SKM-1 (cell line): ENCODE measurements around the gene ADAMTS17.

ENCODE experiments used
- DNase-seq: peaks from one replicate; lab custom pipeline; 2025; ENCODE audit not compliant: unreplicated experiment; lab: John Stamatoyannopoulos, UW

The ADAMTS17 gene

DNA sequence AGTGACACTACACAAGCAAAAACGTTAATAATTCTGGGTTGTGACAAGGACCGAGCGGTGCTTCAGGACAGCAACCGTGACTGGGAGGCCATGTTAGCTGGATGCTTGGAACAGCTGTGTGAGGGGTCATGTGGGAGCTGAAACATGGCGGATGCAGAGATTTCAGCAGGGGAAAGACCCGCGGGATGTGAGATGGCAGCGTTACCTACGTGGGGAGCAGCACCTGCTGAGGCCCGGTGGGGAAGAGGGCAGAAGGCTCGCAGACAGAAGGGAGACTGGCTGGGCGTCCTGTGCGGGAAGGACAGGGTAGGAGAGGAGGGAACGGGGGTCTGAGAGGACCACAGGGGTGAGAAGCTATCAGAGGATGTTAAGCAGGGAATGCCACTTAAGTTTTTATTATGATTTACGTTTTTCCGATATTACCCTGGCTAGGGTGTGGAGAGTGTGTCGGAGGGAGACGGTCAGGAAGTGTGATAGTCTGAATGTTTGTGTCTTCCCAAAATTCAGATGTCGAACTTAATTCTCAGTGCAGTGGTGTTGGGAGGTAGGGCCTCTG lies 379.7 kb downstream of the ADAMTS17 start:
- no peak for DNase-seq

DNA sequence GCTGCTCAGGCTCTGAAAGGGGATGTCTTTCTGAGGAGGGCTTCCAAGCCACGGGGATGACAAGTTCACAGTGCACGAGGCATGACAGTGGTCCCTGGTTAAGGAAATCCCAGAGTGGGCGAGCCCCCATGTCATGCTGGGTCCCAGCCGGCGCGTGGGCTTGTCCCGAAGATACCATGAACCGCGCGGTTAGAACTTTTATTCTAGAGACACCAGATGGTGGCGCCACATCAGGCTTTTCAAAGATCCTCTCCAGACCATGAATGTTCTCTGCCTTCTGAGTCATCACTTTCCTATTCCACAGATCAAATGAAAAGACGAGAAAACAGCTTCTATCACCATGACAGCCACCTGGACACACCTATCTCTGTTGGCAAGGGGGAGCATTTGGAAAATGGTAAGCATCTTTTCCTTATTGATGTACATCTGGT lies 380.7 kb downstream of the ADAMTS17 start:
- DNase-seq = no peak

DNA sequence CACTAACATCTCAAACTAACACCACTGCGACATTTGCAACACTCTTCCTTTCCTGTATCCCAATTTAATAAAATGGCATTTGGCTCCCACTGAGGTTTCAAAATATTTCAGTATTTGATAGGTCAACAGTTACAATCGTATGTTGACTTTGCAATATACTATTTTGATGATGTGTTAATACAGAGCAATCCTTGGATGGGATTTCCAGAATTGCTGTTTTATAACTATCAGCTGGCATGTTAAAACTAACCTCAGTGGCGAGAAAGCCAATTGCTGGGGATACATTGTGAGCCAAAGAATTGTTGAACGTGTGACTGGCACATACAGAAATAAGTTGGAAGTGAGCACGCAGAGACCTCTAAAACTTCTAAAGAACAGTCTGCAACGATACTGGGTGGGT lies 382.4 kb downstream of the ADAMTS17 start:
- DNase-seq = no peak

DNA sequence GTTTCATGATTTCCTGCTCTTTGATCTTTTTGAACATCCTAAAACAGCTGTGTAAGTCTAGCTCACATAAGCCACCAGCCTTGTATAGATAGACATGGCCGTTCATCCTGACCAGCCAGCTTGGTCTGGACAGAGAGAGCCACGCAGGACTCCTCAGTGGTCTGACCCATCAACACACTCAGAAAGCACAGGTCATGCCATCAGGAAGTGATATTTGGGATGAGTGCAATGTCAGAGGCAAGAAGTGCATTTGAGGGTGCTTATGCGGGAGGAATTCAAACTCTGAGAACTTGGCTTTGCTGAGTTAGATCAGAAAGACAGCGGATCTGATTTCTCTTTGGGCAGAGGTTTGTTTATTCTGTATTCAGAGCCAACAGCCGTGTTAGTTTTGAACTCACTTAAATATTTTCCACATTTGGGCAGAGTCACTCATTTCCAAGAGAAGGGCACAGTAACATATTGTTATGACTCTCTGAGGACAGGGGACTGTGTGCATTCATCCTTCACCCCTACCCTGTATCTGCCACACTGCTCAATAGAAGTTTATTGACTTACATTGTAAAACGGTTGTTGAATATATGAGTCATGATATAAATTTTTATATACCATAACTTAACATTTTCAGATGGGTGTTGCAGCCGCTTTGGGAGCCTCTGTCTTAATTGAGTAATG lies 383.2 kb downstream of the ADAMTS17 start:
- DNase-seq = no peak

DNA sequence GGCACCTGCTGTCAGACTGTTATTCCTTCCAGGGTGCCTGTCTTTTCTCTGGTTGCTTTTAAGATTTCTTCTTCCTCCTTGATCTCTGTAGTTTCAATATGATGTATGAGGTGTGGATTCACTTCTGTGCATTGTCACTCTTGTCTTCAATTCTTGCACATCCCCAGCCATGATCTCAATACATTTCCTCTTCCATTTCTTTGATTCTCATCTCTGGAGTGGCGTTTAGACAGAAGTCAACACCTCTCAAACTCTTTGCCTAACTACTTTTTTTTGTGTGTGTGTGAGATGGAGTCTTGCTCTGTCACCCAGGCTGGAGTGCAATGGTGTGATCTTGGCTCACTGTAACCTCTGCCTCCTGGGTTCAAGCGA lies 384.1 kb downstream of the ADAMTS17 start:
- no peak for DNase-seq

DNA sequence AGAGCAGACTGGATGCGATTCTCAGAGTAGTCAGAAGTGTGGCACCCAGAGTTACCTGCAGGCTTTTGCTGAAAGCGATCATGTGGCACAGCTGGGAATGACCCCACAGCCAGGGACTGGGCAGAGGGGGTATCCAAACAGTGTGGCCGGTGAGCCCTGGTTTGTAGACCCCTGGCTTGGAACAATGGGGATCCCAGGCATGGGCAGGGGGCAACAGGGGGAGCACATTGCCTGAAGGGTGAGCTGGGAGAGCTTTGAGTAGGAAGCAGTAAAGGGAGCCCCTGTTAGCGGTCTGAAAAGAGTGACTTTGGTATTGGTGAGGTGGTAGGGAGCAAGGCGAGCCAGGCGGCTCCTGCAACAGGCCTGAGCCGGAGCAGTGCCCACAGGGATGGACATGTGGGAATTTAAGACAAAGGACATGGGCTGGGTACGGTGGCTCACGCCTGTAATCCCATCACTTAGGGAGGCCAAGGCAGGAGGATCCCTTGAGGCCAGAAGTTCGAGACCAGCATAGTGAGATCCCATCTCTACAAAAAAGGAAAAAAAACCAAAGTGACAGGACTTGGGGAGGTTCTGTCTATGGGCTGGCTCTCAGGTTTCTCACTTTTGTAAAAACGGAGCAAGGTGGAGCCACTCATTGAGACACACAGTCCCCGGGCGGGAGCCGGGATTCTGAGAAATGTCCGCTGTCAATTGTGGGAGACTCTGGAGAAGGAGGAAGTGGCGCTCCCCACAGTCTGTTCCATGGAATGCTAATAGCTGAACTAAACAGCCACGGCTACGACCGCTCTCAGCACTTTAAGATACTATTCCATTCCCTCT lies 384.7 kb downstream of the ADAMTS17 start:
- no peak for DNase-seq

DNA sequence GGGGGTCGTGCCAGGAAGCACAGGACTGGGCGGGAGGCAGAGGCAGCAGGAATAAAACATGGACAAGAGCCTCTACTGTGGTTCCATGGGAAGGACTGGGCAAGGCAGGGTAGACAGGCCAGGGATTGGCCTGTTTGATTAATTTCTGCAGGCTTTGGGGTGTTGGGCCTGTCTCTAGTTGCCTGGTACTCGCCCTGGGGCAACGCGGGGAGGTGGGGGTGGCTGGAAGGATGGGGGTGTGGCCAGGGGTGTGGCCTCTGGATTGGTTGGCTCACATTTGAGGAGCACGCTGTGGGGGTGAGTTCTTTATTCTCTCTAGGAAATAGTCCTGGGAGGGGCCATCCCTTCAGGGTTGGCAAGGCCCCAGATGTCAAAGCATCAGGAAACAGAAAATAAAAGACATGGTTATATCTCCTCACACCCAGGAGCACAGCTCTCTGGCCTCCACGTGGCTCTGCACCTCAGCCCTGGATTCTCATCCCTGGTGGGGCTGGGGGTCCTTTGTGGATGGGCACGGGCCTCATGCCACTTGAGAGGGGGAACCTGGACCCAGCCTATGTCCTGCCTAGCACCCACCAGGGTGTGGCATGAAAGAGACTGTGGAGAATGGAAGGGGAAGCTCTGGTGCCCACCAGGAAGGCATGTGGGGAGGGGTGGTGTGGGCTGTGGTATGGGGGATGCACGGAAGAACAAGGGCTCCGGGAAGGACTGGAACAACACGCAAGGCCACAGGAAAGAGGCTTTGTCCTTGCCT lies 385.6 kb downstream of the ADAMTS17 start:
- DNase-seq = no peak

DNA sequence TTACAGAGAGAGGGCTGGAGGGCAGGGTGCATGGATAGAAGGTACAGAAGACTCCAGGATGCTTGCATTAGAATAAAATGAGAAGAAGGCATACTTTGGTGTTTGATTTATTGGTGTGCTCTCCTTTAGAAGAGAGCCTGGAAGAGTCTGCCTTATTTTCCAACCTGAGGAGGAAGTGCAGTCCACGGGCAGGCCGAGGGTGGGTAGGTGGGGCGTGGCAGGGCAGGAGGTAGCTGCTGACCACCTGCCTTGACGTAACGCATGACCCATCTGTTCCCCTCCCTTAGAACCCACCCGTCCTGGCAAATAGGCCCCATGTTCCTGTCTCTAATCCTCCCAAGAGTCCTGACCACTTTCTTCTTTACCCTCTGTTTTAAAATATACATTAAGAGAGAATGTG lies 386.2 kb downstream of the ADAMTS17 start:
- DNase-seq = no peak

DNA sequence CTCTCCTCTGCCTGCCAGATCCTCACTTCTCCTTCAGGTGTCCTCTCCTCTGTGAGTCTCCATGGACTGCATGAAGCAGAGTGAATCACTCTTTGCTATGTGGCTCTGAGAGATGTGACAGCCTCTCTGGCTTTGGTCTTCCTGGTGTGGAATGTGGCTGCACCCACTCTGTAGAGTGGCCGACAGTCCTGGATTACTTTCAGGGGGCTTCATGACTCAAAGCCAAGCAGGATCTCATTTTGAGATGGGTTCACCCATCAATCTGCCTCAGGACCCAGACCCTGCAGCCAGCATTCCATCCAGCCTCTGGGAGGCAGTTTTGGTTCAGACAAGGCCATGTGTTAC lies 386.6 kb downstream of the ADAMTS17 start:
- DNase-seq = no peak

DNA sequence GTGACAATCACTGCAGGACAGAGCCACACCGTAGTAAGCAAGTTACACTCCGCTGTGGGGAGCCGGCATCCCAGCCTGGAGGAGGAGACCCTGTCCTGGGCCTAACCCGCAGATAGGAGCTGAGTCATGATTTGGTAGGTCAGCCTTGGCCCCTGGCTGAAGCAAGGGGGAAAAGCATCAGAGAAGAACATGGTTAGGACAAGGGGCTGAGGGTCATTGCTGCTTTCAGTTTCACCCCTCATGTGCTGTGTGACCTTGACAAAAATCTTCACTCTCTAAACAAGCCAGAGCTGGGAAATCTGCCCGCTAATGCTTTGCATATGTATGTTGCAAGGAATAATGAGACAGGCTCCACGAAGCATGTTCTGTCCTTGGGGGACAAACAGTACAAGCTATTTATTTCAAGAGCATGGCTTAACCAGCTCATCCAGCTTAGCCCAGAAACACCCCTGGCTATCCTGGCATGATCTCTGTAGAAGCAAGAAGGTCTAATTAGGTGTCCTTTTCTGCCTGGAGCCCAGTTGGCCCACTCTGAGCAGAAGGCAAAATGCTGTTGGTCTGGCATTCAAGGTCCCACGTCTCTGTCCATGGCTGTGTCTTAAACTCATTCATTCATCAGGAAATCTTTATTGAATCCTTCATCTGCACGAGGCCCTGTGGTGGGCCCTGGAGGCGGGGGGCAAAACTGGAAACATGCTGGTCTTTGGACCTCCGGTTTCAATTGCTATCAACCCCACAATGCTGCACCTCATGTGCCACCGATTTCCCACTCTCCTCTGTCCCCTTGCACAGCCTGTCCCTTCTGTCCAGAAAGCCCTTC lies 387.2 kb downstream of the ADAMTS17 start:
- no peak for DNase-seq

DNA sequence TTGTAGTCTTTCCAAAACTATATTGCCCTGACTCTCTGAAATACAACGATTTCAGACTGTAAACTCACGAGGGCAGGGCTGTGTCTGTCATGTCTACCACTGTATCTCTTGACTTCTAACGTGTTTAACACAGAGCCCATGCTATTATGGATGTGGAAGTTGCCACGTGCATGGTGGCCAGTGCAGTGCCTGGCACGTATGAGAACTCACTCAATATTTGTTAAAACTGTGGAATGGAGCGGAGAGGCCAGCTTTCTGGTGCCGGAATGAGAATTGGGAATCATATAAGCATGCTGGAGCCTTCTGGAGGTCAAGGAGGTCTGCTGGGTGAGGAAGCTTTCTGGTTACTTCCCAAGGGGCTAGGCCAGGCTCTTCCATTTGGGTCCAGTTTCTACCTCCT lies 387.9 kb downstream of the ADAMTS17 start:
- no peak for DNase-seq

DNA sequence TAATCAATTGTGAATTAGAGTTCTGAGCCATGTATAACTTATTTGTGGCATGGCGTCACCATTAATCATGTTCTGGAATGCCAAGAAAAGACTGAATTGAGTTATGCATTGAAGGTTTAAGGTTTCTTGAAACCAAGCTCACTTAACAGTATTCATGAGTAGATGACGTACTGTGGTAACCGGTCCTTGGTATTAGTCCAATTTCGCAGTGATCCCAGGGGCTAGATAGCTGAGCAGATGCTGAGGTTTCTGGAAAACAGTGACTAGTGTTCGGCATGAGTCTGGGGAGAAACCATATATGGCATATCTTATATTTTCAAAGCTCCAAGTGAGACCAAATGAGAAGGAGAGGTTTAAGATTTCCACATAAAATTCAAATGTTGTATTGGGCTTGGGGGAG lies 390.3 kb downstream of the ADAMTS17 start:
- DNase-seq = no peak

DNA sequence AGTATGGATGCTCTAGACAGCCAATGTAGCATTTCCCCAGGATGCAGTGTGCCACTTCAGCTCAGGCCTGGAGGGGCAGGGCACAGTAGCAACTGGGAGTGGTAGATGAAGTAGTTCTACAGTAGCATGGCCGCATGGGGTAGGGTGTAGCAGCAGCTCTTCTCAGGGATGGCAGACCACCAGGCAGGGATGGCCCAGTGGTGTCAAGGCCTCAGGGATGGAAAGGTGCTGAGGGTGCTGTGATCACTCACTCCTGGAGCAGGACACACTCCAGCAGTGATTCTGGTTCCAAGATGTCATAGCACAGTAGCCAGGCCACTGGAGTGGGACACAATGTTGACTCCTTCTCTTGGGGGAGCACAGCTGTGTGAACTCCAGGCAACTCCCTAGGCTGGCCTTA lies 397.6 kb downstream of the ADAMTS17 start:
- DNase-seq = no peak

DNA sequence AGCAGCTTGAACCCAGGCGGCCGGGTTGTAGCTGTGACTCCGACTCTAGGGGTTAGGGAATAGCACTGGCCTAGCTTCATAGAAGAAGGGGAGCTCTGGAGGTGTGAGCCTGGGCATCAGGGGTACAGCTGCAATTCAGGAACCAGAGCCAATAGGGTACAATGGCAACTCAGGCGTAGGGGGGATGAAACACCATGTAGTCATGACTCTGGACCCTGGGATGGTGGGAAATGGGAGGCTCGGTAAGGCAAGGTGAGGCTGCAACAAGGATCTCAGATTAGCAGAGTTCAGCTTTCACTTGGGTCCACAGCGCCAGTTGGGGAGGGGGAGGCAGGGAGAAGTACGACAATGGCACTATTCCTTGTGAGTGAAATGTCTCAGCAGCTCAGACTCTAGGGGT lies 398.3 kb downstream of the ADAMTS17 start:
- DNase-seq = no peak

DNA sequence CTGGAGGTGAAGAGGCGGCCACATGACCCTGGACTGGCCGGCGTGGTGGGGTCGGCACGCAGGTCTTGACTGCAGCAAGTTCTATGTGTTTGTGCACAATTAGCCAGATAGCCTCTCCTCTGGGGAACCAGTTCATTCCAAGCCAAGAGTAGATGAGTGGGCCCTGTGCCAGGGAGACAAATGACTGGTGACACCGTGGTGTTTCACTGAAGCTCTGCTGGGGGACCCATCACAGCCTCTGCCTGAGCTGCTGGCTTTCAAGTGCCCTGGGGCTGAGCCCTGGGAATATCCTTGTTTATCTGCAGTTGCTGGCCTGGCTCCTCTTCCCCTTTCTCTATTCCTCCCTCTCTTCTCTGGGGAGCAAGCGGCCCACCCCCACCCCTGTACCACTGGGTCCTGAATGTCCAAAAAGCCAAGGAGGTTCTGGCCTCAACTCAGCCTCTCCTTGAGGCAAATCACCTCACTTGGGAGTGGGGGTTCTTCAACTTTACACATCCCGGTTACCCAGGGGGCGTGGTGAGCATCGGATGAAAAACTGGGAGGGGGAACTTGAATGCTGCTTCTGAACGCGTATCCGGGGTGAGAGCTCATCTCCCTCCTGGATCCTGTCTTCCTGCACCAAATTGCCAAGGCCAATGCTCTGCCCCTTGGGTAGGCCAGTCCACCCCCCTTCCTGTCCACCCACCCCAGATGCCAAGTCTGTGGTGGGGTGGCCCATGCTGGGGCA lies 408.9 kb downstream of the ADAMTS17 start:
- DNase-seq = no peak

DNA sequence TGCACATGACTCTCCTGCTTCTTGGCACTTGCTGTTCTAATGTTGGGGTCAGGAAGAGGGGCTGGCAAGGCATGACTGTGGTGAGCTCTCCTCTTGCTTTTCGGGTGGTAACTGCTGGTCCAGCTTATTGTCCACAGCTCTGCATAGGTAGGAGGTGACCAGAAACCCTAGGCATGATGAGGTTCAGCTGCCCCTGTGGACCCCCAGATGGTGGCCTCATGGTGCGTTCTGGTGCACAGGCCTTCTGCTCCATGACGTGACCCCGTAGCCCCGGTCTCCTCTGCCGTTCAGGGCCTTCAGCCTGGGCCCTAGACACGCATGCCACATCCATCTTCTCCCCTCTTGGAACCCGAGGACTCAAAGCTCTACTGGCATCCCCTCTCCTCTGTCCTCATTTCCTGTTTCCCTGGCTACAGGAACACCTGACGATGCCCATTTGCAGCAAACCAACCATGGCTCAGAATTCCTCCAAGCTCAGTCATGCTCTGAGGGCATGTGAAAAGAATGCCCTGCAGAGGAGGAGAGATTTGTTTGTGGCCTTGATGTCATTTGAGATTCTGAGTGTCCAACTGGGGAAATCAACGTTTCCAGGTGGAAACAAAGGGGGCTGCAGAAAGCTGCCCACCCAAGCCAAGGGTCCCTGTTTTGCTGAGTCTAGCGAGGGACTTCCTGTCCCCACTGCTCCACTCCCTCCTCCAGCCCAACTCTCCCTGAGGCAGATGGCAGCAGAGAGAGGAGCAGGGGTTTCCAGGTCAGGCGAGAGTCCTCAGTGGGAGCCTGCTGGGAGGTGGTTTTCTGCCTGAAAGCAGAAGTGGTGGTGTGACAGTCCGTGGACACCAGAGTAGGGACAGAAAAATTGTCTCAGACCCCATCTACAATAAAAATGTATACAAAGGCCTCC lies 409.8 kb downstream of the ADAMTS17 start:
- no peak for DNase-seq

DNA sequence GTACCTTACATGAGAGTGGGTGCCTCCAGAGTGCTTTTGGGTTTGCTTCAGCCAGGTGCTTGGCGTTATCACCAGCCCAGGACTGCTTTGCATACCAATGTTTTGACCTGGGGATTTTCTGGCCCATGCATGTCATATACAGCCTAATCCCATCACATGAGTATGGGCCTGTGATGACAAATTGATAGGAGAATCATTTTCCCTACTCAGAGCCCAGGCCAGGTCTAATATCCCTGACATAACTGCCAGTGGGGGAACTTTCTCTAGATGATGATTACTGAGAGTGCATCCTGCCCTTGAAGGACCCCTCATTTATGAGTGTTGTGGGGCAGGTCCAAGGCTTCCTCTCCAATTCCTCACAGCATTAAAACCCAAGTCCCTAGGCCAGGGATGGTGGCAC lies 411.1 kb downstream of the ADAMTS17 start:
- no peak for DNase-seq

DNA sequence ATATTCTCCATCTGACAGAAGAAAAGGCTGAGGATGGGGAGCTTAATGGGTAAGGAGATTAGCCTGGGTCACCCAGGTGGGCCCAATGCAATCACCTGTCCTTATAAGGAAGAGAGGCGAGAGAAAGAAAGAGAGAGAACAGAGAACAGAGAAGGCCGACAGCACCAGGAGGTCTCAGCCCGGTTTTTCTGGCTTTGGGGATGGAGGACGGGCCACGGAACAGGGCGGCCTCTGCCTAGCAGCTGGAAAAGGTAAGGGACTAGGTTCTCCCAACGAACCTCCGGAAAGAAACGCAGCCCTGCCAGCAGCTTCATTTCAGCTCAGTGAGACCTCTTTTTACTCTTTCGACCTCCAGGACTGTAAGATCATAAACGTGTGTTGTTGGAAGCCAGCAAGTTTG lies 412.5 kb downstream of the ADAMTS17 start:
- no peak for DNase-seq

DNA sequence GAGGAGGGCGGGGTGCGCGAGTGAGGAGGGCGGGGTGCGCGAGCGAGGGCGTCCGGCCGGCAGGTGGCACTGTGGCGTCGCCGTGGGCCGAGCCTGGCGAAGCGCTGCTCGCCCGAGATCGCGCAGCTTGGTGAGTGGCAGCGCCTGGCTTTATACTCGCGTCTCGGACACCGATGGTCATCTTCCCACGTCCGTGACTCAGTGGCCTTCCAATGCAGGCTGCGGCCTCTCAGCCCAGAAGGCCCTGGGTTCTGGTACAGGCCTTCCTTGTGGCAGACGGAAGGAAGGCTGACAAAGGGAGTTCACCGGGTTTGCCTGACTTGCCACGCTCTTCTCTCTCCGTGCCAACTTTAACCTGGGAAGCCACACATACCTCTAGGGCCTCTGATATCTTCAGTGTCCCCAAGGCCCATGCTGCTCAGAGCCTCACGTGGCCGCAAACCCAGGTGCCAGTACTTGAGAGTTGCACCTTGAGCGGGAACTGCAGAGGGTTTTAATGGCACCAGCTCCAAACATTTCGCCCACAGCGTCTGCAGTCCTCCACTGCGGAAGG lies 413.3 kb downstream of the ADAMTS17 start:
- peak; percentile 40 for DNase-seq
